ENCODE measurements around the gene GRM7.

Gene GRM7

DNA sequence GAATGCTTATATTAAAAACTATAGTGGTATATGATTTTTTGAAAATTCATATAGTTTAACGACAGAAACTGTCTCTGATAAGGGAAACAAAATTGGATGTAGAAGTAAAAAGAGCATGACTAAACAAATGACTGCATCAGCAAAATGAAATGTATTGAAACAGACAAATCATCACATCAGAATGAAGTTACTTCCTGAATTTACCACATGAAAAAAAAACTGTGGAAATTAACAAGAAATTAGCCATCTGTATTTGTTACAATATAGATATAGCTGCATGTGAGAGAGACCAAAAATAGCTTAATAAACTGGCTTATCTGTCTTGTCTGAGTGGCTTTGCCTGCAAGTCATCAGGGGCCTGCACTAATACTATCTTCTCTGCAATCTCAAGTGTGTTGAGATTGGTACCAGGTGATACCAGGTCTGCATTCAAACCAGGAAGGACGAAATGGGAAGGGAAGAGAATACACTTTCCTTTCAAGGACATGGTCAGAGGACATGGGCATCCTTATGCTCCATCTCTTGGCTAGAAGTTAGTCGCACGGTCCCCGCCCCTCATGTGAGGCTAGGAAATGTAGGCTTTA lies 388.7 kb downstream of the GRM7 start:
- no peak for DNase-seq

DNA sequence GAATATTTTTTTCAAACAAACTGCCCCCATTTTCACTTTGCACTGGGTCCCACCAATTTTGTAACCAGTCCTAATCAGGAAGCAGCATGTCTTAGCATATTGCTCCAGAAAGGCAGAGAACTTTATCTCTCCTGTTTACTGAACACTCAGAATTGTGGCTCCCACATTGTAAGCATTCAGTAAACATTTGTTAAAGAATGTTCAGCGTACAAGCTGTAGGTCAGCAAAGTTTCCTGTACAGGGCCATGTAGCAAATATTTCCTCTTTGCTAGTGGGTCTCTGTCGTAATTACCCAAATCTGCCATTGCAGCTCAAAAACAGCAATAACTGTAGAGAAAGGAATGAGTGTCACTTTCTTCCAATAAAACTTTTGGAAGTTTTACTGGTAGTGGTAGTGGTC lies 393.3 kb downstream of the GRM7 start:
- DNase-seq = no peak

DNA sequence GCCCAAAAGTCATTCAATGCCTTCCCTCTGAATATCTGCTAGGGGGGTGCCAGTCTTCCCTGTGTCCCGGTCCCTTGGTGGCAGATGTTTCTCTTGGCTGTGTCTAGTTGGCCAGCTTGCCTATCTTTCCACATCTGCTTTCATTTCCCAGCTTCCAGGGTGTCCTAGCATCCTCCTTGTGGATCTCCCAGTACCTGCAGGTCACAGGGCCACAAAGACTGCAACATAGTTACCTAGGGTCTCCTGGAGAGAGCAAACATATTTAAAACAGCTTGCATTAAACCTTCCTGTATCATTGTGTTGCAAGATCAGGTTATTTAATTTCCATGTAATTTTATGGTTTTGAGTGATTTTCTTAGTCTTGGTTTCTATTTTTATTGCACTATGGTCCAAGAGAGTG lies 400.1 kb downstream of the GRM7 start:
- DNase-seq = no peak

- no peak for DNase-seq
Observed at GRCh38 chr3:7263347-7264195, 402.7 kb downstream of the GRM7 start.

DNA sequence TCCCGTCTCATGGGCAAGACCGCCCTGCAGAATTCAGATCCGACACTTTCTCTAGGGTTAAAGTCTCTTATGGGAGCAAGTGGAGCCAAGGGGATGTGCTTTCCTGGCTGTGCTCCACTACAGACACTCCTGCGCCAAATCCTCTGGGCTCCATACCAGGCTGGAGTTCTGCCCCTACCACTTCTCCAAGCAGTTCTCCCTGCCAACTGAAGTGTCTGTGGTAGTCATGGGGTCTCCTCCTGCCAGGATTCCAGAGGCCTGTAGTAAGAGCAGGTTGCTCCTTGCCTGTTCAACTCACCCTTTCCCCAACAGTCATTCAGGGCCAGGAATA lies 403.2 kb downstream of the GRM7 start:
- no peak for DNase-seq

DNA sequence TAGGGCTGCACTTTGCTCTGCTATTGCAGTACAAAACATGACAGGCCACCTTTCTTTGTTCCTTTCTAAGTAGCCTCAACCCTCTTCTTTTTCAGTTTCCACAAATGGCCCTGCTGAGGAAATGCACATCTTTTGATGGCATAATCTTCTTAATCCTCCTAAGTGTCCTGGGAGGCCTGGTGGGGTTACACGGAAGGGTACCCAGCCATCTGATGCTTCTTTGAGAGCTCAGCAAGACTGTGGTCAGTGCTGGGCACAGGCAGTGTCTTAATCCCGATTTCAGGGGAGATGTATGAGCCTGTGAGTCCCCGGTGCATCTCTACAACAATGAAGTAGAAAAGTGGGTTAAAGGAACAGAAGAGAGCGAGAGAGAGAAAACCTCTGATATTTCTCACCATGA lies 404.8 kb downstream of the GRM7 start:
- no peak for DNase-seq

GRCh38 chr3:7266551-7266950 lies 405.6 kb downstream of the GRM7 start:
- DNase-seq = no peak

GRCh38 chr3:7270731-7271130 lies 409.8 kb downstream of the GRM7 start:
- DNase-seq = no peak

DNA sequence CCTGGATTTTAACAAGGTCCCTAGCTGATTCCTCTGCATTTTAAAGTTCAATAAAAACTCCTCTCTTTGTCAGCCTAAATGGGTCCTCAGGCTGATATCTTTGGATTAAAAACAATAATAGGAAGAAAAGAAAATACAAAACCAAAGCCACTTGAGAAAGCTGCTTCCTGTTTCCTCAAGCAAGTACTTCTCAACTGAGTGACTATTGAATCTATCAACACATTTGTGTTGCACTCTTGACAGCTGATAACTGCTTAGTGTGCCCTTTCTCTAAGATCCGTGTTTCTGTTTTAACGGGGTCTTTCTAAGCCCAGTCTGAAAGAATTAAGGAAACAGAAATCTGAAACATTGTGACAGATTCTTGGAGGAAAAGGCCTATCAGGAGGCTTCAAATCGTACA lies 410.7 kb downstream of the GRM7 start:
- DNase-seq = no peak

GRCh38 chr3:7272203-7272602 lies 411.3 kb downstream of the GRM7 start:
- DNase-seq = no peak

DNA sequence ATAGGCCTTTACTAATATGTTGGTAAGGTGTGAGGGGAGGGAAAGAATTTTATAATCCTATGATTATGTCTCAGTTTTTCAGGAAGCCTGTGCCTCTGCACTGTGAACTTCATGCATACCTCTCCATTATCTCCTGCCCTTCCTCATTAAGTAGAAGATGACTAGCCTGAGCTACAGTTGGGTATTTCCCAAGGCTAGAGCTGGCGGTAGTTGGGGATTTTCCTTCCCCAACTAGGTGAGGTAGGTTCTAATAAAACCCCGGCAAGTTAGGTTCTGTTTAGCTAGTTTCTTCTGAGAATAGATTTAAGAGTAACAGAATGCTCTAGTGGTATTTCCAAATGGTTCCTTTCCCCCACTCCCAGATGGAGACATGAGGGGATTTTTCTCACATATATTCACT lies 414.5 kb downstream of the GRM7 start:
- no peak for DNase-seq

GRCh38 chr3:7280318-7280717 lies 419.4 kb downstream of the GRM7 start:
- no peak for DNase-seq

GRCh38 chr3:7282988-7283387 lies 422.1 kb downstream of the GRM7 start:
- no peak for DNase-seq

DNA sequence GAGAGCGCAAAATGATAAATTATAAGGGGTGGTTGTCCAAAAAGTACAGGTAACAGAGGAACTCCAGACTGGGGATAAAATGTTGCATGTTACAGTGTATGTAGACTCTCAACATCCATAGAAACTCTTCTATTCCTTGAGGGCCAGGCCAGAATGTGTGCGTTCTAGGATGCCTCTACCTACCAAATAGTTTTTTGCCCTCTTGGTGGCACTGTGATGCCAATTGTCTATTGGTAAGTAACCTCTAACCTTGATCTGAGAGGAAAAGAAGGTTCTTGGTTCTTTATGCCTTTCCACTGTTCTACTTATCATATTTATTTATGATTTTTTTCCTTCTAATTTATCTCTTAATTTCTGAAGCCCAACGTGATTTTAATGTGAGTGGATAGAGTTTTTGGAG lies 424.6 kb downstream of the GRM7 start:
- DNase-seq = no peak

- no peak for DNase-seq
Observed at GRCh38 chr3:7288133-7288532, 427.2 kb downstream of the GRM7 start.

- no peak for DNase-seq
Observed at GRCh38 chr3:7289121-7289520, 428.2 kb downstream of the GRM7 start.

- DNase-seq = peak; percentile 69
Observed at GRCh38 chr3:7290077-7290825, 429.3 kb downstream of the GRM7 start.

DNA sequence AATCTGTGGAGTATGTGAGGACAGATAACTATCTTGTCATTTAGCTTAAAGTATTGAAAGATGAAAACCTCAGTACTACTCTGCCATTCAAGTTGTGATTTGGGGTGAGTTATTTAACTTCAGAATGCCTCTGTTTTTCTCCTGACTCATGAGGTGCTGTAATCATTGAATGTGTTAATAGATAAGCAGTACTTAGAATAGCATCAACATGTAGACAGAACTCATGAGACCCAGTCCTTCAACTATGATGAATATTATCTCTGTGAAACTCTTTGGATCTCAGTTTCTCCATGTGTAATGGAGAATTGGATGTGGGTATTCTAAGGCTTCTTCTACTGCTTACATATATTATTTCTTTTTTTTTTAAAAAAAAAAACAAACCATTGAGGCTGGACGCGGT lies 431.4 kb downstream of the GRM7 start:
- DNase-seq = no peak

- DNase-seq = no peak
Observed at GRCh38 chr3:7293286-7293685, 432.4 kb downstream of the GRM7 start.

- DNase-seq = no peak
Observed at GRCh38 chr3:7305561-7305960, 444.6 kb downstream of the GRM7 start.

DNA sequence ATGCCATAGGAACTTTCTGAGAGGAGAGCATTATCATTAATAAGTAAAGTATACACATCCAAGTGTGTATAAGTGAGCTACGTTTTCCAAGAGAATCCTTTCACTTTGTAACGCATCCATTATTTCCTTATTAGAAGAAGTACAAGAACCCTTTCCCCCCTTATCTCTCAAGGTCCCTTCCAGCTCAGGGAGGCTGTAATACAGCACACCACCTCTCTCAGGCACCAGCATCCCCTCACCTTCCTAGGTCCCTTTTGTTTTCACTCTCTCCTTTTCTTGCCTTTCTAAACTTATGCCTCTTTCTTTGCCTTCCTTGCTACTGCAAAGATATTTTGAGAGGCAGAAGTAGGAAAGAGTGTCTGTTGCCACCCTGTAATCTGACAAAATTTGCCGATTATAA lies 446.0 kb downstream of the GRM7 start:
- no peak for DNase-seq

- no peak for DNase-seq
Observed at GRCh38 chr3:7307410-7307809, 446.5 kb downstream of the GRM7 start.

DNA sequence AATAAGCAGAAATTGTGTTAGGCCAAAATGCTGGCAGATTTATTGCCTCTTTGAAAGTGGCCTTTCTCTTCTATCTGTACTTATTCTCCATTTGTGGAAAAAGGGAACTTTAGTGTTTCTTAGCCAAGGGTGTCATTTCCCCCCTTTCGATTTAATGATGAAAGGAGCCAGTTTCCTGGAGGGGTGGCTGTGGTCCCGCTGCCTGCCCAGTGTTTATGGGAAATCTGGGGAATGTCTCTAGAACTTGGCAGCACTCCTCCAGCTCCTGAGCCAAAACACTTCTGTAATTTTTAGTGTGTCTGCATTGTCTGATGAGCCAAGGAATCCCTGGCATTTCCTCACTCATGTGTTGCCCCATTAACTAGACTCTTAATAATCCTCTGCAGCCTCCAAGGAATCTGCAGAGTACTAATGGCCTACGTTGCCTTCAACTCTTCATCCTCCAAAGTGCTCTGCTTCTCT lies 448.8 kb downstream of the GRM7 start:
- DNase-seq = no peak

DNA sequence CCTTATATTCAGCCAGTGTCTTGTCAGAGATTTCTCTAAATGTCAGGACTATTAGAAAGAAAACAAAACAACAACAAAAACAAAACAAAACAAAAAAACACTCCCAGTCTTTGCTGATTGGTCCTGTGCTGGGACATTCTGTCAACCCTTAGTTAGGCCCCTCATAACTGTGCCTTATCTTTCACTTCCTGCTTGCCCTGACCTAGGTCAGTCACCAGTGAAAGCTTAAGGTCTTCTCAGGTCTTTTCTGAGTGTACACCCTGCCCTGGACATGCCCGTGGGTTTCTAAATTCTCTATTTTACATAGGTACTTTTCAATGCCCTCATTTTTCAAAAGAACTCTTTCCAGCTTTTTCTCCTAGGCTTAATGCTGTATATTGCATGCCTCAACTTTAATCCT lies 454.1 kb downstream of the GRM7 start:
- no peak for DNase-seq
